HL-60 (cell line): Measurements from ENCODE around the gene LRRC42.

Source experiments
- POLR2AphosphoS5 ChIP-seq: IDR thresholded peaks from 2 replicates; pipeline ENCODE4 v1.6.1; 2012; ENCODE audit warnings: low read depth
- TF ChIP-seq, protein P1 (sequence below): IDR thresholded peaks from 2 replicates; pipeline ENCODE4 v1.6.1; 2012; ENCODE audit warnings: low read depth; ENCODE audit not compliant: insufficient replicate concordance

DNA sequence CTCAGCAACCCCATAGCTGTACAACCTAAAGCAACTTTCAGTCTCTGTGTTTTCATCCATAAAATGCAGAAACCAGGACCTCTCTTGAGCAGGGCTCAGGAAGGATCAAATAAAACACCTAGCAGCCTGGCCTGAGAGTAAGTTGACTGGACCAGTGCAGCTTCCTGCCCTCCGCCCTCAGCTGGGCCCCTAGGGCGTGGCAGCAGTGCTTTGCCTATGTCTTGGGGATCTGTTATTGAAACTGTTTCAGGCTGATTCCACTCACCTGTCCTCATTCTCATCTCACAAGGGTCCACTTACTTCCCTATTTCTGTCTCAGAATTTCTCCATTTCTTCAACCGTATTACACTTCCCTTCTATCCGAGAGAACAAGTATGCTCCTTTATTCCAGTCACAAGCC, 17.3 kb downstream of the LRRC42 start:
- no peak for TF ChIP-seq POLR2AphosphoS5
- TF ChIP-seq, protein P1, sequence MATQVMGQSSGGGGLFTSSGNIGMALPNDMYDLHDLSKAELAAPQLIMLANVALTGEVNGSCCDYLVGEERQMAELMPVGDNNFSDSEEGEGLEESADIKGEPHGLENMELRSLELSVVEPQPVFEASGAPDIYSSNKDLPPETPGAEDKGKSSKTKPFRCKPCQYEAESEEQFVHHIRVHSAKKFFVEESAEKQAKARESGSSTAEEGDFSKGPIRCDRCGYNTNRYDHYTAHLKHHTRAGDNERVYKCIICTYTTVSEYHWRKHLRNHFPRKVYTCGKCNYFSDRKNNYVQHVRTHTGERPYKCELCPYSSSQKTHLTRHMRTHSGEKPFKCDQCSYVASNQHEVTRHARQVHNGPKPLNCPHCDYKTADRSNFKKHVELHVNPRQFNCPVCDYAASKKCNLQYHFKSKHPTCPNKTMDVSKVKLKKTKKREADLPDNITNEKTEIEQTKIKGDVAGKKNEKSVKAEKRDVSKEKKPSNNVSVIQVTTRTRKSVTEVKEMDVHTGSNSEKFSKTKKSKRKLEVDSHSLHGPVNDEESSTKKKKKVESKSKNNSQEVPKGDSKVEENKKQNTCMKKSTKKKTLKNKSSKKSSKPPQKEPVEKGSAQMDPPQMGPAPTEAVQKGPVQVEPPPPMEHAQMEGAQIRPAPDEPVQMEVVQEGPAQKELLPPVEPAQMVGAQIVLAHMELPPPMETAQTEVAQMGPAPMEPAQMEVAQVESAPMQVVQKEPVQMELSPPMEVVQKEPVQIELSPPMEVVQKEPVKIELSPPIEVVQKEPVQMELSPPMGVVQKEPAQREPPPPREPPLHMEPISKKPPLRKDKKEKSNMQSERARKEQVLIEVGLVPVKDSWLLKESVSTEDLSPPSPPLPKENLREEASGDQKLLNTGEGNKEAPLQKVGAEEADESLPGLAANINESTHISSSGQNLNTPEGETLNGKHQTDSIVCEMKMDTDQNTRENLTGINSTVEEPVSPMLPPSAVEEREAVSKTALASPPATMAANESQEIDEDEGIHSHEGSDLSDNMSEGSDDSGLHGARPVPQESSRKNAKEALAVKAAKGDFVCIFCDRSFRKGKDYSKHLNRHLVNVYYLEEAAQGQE, result no peak
